GM06990 (cell line): ENCODE results near the gene RCVRN.

Experiments
- DNase-seq: peaks from one replicate; pipeline ENCODE4 v3.0.0-alpha.2; 2011; ENCODE audit not compliant: insufficient read length; ENCODE audit errors: extremely low read depth
- H3K27me3 ChIP-seq: replicated peaks from 2 replicates; pipeline ENCODE4 v1.6.0; 2011; ENCODE audit warnings: low read length; ENCODE audit not compliant: control insufficient read depth, insufficient read depth
- H3K36me3 ChIP-seq: 2 replicates; pipeline ENCODE4 v1.5.1; 2011; ENCODE audit warnings: low read length; ENCODE audit not compliant: control insufficient read depth, insufficient read depth
- H3K4me3 ChIP-seq: replicated peaks from 2 replicates; pipeline ENCODE4 v1.5.1; 2011; ENCODE audit warnings: low read depth, mild to moderate bottlenecking, control low read depth, low read length
- TF ChIP-seq, protein P1 (sequence below): IDR thresholded peaks from 2 replicates; pipeline ENCODE4 v1.5.1; 2011; ENCODE audit warnings: low read length, control low read depth, mild to moderate bottlenecking, inconsistent platforms; ENCODE audit not compliant: insufficient read depth, poor library complexity, severe bottlenecking

The RCVRN gene

DNA sequence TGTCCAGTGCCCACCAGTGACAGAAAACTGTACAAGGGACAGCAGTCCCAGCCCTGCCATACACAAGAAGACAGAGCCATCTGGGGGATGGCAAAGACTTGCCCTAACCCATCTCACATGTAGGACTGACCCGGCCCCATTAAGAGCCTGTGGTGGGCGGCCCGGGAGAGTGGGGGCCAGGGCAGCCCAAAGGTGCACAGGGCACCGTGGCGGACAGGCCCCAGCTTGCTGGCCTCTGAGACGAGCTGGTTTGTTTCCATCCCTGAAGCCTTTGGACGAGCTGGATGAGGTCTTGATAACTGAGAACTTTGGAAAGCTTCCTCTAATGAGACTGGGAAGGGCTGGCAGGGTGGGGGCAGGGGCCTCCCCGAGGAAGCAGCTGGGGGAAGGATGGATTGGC is 11.0 kb upstream of the RCVRN start:
- H3K4me3 ChIP-seq, result no peak overlapping the region
- no peak for DNase-seq
- no peaks in the 10 kb centered on the region for H3K27me3 ChIP-seq
- peaks cover 33% of the 10 kb centered on the region for H3K36me3 ChIP-seq
- TF ChIP-seq, protein P1, sequence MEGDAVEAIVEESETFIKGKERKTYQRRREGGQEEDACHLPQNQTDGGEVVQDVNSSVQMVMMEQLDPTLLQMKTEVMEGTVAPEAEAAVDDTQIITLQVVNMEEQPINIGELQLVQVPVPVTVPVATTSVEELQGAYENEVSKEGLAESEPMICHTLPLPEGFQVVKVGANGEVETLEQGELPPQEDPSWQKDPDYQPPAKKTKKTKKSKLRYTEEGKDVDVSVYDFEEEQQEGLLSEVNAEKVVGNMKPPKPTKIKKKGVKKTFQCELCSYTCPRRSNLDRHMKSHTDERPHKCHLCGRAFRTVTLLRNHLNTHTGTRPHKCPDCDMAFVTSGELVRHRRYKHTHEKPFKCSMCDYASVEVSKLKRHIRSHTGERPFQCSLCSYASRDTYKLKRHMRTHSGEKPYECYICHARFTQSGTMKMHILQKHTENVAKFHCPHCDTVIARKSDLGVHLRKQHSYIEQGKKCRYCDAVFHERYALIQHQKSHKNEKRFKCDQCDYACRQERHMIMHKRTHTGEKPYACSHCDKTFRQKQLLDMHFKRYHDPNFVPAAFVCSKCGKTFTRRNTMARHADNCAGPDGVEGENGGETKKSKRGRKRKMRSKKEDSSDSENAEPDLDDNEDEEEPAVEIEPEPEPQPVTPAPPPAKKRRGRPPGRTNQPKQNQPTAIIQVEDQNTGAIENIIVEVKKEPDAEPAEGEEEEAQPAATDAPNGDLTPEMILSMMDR, result no peak

DNA sequence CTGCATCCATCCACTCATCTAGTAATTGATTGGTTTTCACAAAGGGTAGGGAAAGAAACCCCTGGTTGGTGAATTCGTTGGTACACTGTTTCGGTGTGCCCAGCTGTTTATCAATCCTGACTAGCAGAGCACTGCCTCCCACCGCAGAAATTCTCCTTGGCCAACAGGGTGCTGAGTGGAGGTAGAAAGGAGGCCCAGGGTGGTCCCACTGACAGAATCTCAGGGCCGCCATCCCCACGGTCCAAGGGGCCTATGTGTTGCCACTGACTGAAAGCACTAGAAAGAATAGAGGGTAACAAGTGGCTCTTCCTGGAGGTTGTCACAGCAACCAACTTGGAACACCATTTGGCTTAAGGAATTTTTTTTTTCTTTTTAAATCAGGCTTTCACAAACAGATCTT is 8.4 kb upstream of the RCVRN start:
- Histone ChIP-seq H3K27me3 (no peaks in the 10 kb centered on the region), H3K36me3 (peaks cover 21% of the 10 kb centered on the region), H3K4me3 (no peak overlapping the region)
- TF ChIP-seq, protein P1, result no peak
- no peak for DNase-seq

DNA sequence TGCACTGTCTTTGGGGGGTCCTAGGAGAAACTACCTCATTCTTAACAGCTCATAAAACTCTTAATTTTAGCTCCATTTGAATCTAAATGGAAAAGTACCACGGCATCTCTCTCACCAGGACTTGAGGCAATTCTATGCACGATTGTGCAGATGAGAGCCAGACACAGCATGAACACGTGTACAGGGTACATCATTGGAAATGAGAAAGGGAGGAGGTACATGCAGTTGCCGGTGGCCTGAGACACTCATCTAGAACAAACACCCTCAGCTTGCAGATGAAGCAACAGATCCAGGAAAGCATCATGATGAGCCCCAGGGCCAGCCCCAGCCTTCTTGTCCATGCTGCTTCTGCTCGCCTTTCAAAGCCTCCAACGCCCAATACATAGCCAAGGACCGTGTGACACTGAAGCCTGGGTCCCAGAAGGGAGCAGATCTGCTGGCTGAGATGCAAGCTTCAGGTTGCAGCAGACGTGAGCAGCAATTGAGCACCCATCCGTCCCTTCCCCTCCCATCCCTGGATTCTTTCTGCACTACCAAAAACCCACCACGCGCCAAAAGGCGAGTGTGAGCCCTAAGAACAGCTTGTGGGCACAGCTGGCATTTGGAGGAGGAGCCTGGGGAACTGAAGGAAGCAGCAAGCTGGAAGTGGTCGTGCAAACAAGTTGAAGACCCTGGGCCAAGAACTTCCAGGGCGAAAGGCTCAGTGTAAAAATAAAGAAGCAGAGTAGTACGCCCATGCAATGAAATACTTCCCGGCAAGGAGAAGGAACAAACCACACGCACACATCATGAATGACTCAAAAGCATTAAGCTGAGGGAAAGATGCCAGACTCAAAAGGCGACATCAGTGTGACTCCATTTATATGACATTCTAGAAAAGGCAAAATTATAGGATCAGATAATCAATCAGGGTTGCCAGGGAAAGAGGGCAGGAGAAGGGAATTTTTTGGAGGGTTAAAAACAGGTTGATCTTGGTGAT is 7.3 kb upstream of the RCVRN start:
- H3K27me3 ChIP-seq, result no peaks in the 10 kb centered on the region; the same call in 1 of the 2 replicates
- peaks cover 15% of the 10 kb centered on the region for H3K36me3 ChIP-seq
- no peak for DNase-seq
- H3K4me3 ChIP-seq, result no peak overlapping the region
- TF ChIP-seq, protein P1, result no peak

DNA sequence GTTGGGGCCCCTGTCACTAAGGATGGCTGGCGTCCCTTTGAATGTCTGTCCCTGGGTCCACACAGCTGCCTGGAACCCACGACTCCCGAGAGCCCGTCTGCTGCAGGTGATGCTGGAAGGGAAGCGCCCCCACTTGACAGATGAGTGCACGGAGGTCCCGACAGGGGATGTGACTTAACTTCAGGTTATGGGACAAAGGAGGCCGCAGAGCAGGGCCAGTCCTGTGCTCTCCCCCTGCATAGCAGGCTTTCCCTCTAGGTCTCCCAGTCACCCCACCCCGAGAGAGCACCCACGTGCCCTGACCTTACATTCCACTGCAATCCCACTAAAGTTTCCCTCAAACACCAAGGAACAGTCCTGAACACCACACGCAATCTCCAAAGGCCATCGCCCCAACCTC is 6.0 kb upstream of the RCVRN start:
- TF ChIP-seq, protein P1, result no peak

DNA sequence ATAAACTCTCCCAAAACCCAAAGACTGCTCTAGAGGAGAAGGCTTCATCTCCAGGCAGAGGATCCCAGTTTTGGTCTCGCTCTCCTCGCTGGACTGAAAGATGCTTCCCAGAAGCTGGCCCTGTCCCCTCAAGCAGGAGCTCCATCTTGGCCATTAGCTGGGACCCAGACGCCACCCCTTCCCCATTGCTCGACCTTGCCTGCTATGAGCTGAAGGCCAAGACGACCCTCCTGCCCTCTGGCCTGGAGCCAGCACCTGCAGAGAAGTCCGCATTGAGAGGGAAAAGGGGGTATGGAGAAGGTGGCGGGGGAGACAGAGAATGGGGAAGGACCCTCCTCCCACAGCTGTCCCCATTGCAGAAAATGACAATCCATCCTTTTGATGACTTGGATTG is 3.6 kb upstream of the RCVRN start:
- TF ChIP-seq, protein P1, result no peak
- Histone ChIP-seq H3K4me3 (no peak overlapping the region), H3K36me3 (no peaks in the 10 kb centered on the region), H3K27me3 (no peaks in the 10 kb centered on the region; the same call in 1 of the 2 replicates)
- no peak for DNase-seq

More for the DNA sequence above, 6.0 kb upstream of the RCVRN start:
- Histone ChIP-seq H3K36me3 (peaks cover 7% of the 10 kb centered on the region), H3K4me3 (no peak overlapping the region), H3K27me3 (no peaks in the 10 kb centered on the region; the same call in 1 of the 2 replicates)
- DNase-seq, result no peak
